HepG2 (cell line): ENCODE data around the gene CELF4. TPM values are rescaled to one million over a fixed set of nuclear protein-coding genes. Genes with fewer than 3 reads are reported as not detected.
A peak's percentile ranks its signal among the peaks of the same experiment; 100 is the strongest.

ENCODE experiments used
- ELF3 ChIP-seq: IDR thresholded peaks from 2 replicates; pipeline ENCODE4 v1.6.1; 2016; ENCODE audit warnings: missing genetic modification reagents, missing compliant biosample characterization
- ELK4 ChIP-seq: sonication (generic); formaldehyde crosslinking; IDR thresholded peaks from 2 replicates; pipeline ENCODE4 v1.9.0; 2021; ENCODE audit warnings: missing genetic modification reagents, borderline replicate concordance
- ERF ChIP-seq: IDR thresholded peaks from 2 replicates; pipeline ENCODE4 v1.6.1; 2018; ENCODE audit warnings: missing biosample characterization, missing genetic modification reagents
- HIC2 ChIP-seq: sonication (generic); formaldehyde crosslinking; IDR thresholded peaks from 2 replicates; pipeline ENCODE4 v1.9.0; 2022; ENCODE audit warnings: low read depth, missing genetic modification reagents
- JUN ChIP-seq: sonication (generic); formaldehyde crosslinking; IDR thresholded peaks from 2 replicates; pipeline ENCODE4 v1.4.0; 2020; ENCODE audit warnings: mild to moderate bottlenecking, missing genetic modification reagents
- KAT7 ChIP-seq: IDR thresholded peaks from 2 replicates; pipeline ENCODE4 v1.6.1; 2018; ENCODE audit warnings: borderline replicate concordance, missing compliant biosample characterization
- KAT8 ChIP-seq: IDR thresholded peaks from 2 replicates; pipeline ENCODE4 v1.6.1; 2016; ENCODE audit warnings: missing genetic modification reagents, missing compliant biosample characterization
- MTA1 ChIP-seq: sonication (generic); formaldehyde crosslinking; IDR thresholded peaks from 2 replicates; pipeline ENCODE4 v1.4.0; 2020; ENCODE audit warnings: missing genetic modification reagents, mild to moderate bottlenecking, borderline replicate concordance
- MXD4 ChIP-seq: IDR thresholded peaks from 2 replicates; pipeline ENCODE4 v1.6.1; 2016; ENCODE audit warnings: mild to moderate bottlenecking, missing biosample characterization, missing genetic modification reagents
- PBX2 ChIP-seq: IDR thresholded peaks from 2 replicates; pipeline ENCODE4 v1.6.1; 2016; ENCODE audit warnings: control low read depth
- SKI ChIP-seq: fragments of 450-650 bp; IDR thresholded peaks from one replicate; pipeline ENCODE4 v1.6.1; 2018; ENCODE audit warnings: mild to moderate bottlenecking; ENCODE audit not compliant: partially characterized antibody
- THAP11 ChIP-seq: IDR thresholded peaks from 2 replicates; pipeline ENCODE4 v1.6.1; 2016; ENCODE audit warnings: missing biosample characterization, missing genetic modification reagents
- XRCC5 ChIP-seq: fragments of 200-400 bp; formaldehyde crosslinking; optimal IDR thresholded peaks from 2 replicates; pipeline ENCODE3; 2017; ENCODE audit warnings: mild to moderate bottlenecking, low read length
- ZBTB49 ChIP-seq: sonication (generic); formaldehyde crosslinking; IDR thresholded peaks from 2 replicates; pipeline ENCODE4 v1.4.0; 2020; ENCODE audit warnings: missing genetic modification reagents, borderline replicate concordance
- ZGPAT ChIP-seq: IDR thresholded peaks from 2 replicates; pipeline ENCODE4 v1.6.1; 2016; ENCODE audit warnings: mild to moderate bottlenecking
- ZNF496 ChIP-seq: sonication (generic); formaldehyde crosslinking; IDR thresholded peaks from 2 replicates; pipeline ENCODE4 v1.8.1; 2023; ENCODE audit warnings: mild to moderate bottlenecking, moderate library complexity, missing genetic modification reagents; ENCODE audit not compliant: insufficient replicate concordance
- ZNF513 ChIP-seq: sonication (generic); formaldehyde crosslinking; conservative IDR thresholded peaks from 2 replicates; pipeline ENCODE4 v1.5.0; 2020; ENCODE audit warnings: missing genetic modification reagents
- ZNF773 ChIP-seq: sonication (generic); formaldehyde crosslinking; IDR thresholded peaks from 2 replicates; pipeline ENCODE4 v1.4.0; 2020; ENCODE audit warnings: missing genetic modification reagents, borderline replicate concordance
- ZNF790 ChIP-seq: sonication (generic); formaldehyde crosslinking; IDR thresholded peaks from 2 replicates; pipeline ENCODE4 v1.8.0; 2022; ENCODE audit warnings: missing genetic modification reagents, mild to moderate bottlenecking, borderline replicate concordance
- ZNF883 ChIP-seq: sonication (generic); formaldehyde crosslinking; IDR thresholded peaks from 2 replicates; pipeline ENCODE4 v1.5.1; 2020; ENCODE audit warnings: mild to moderate bottlenecking, missing genetic modification reagents; ENCODE audit errors: not compliant biosample characterization
- polyA plus RNA-seq, 8 experiments: library from polyadenylated mRNA; depleted of rRNA in 3 of 8; stranded (reverse) in 7 of 8; unstranded in 1 of 8; fragments of >200 nt; fragmentation: Illumina TruSeq in 4 of 8; extraction: Trizol in 4 of 8; gene quantifications; 2 replicates each; pipeline versions ENCODE4 v1.2.1 to v1.2.3, GENCODE V29; 2011 to 2016; ENCODE audit warnings: low read depth in 4 of 8, missing spikeins in 1 of 8, mixed read lengths in 1 of 8; ENCODE audit not compliant: insufficient read depth in 1 of 8
- total RNA-seq, 5 experiments: library from RNA; depleted of rRNA; stranded (reverse); fragments of >200 nt; fragmentation: Illumina TruSeq; extraction: Trizol; gene quantifications; 2 replicates each; pipeline ENCODE4 v1.2.3, GENCODE V29; 2016; ENCODE audit warnings: low read depth in 1 of 5

The CELF4 gene
- total and polyA plus RNA-seq, 2 of the 13 experiments (the other 11 are each of a cell fraction or from before 2014, with no cell fraction given): not detected

- peak; percentile 91 for TF ChIP-seq JUN (CRISPR knock-in tag)
- TF ChIP-seq THAP11 (CRISPR knock-in tag): peak; percentile 90
- TF ChIP-seq ZNF790: peak; percentile 100
- peak; percentile 98; the same call in 1 of the 2 replicates for TF ChIP-seq KAT7 (CRISPR knock-in tag)
- peak; percentile 76 for TF ChIP-seq XRCC5
- TF ChIP-seq MTA1 (CRISPR knock-in tag): 0 out of 2 replicates have a peak, but pooled peaks have one; percentile 53
- peak; percentile 88 for TF ChIP-seq HIC2 (CRISPR knock-in tag)
- no peak for TF ChIP-seq SKI
- peak; percentile 93 for TF ChIP-seq ZNF496 (CRISPR knock-in tag)
- peak; percentile 100 for TF ChIP-seq ERF
- no peak for TF ChIP-seq ZNF513 (CRISPR knock-in tag)
- TF ChIP-seq PBX2 (CRISPR knock-in tag): peak; percentile 58
- peak; percentile 100 for TF ChIP-seq ZNF773 (CRISPR knock-in tag)
- peak; percentile 100 for TF ChIP-seq ZNF883 (CRISPR knock-in tag)
- TF ChIP-seq ELF3: peak; percentile 99
- TF ChIP-seq ZBTB49 (CRISPR knock-in tag): peak; percentile 100
- peak; percentile 99 for TF ChIP-seq ZGPAT (CRISPR knock-in tag)
- TF ChIP-seq ELK4 (CRISPR knock-in tag): peak; percentile 97; the same call in 1 of the 2 replicates
- peak; percentile 99 for TF ChIP-seq MXD4 (CRISPR knock-in tag)
- peak; percentile 95 for TF ChIP-seq KAT8 (CRISPR knock-in tag)
Observed at GRCh38 chr18:37270038-37270665, 295.4 kb downstream of the CELF4 start (continued).
